Transverse colon (tissue), 4 donors: Measurements from ENCODE around the gene NPTN. TPM values are rescaled to one million over a fixed set of nuclear protein-coding genes. Genes with fewer than 3 reads are reported as not detected.

ENCODE experiments used
- DNase-seq: peaks from one replicate; pipeline ENCODE4 v3.0.0-alpha.2; 2019
- H3K27ac ChIP-seq, 4 donors: fragments of 200-600 bp; sonication (generic); 2 replicates each; pipeline ENCODE4 v1.5.1; 2016 to 2018; ENCODE audit warnings: inconsistent platforms in 4 of 4
- H3K27me3 ChIP-seq: fragments of 200-600 bp; sonication (generic); 2 replicates; pipeline ENCODE4 v1.5.1; 2017; ENCODE audit warnings: inconsistent platforms
- H3K36me3 ChIP-seq, 4 donors: fragments of 200-600 bp; sonication (generic); 2 replicates each; pipeline ENCODE4 v1.5.1; 2017 to 2019; ENCODE audit warnings: inconsistent platforms in 4 of 4
- H3K4me1 ChIP-seq, 4 donors: fragments of 200-600 bp; sonication (generic); 2 replicates each; pipeline ENCODE4 v1.5.1; 2017 to 2020; ENCODE audit warnings: inconsistent platforms in 4 of 4
- H3K4me3 ChIP-seq, 4 donors: fragments of 200-600 bp; sonication (generic); 1 replicate in 1 of 4; 2 replicates in 3 of 4; pipeline versions ENCODE4 v1.5.1 to v1.6.1; 2017 to 2019; ENCODE audit warnings: inconsistent platforms in 4 of 4
- H3K9me3 ChIP-seq, 2 donors: fragments of 200-600 bp; sonication (generic); 2 replicates each; pipeline ENCODE4 v1.5.1; 2017 to 2019; ENCODE audit warnings: inconsistent platforms in 2 of 2
- EP300 ChIP-seq: sonication (generic); formaldehyde crosslinking; IDR thresholded peaks from one replicate; pipeline ENCODE4 v1.6.1; 2017; ENCODE audit warnings: antibody characterized with exemption, low read depth
- POLR2A ChIP-seq: fragments of 450-650 bp; IDR thresholded peaks from one replicate; pipeline ENCODE4 v1.6.1; 2016; ENCODE audit warnings: antibody characterized with exemption, mild to moderate bottlenecking, moderate library complexity
- POLR2AphosphoS5 ChIP-seq, 3 donors: sonication (generic); formaldehyde crosslinking; IDR thresholded peaks; one replicate each; pipeline ENCODE4 v1.6.1; 2016; ENCODE audit warnings: antibody characterized with exemption in 3 of 3
- WGBS, 2 donors: methylation state at CpG; one replicate each; pipeline ENCODE4 v1.1.5; 2018; ENCODE audit warnings: low coverage in 1 of 2; 5-methylcytosine and 5-hydroxymethylcytosine counted together
- in situ Hi-C, 4 donors: fragments of 200-750 bp; cut with MboI; loops; one replicate each; pipeline versions ENCODE4 v1.15.0 to v1.15.1; 2017; ENCODE audit warnings: low sequenced_read_pairs in 3 of 4, low pct_ligation_motif_present in 1 of 4, low pct_unique_long_range_greater_than_20kb in 1 of 4
- intact Hi-C: fragments of 100-400 bp; cut with DNase I; formaldehyde crosslinking; loops from one replicate; pipeline ENCODE4 v1.15.1; 2023; ENCODE audit warnings: low total_unique reads
- total RNA-seq, 4 donors: library from RNA; depleted of rRNA; stranded (reverse); fragments of >200 nt; gene quantifications; one replicate each; pipeline ENCODE4 v1.1.0, GENCODE V29; 2016
- TF ChIP-seq, protein P1 (sequence below), 5 experiments: fragments of 200-600 bp in 3 of 5; fragments of 450-650 bp in 2 of 5; sonication (generic) in 3 of 5; IDR thresholded peaks; 1 replicate in 2 of 5; 2 replicates in 3 of 5; pipeline ENCODE4 v1.5.1; 2016 to 2017; ENCODE audit warnings: antibody characterized with exemption in 5 of 5, inconsistent platforms in 3 of 5, mild to moderate bottlenecking in 2 of 5, moderate library complexity in 1 of 5

NPTN gene
- total RNA-seq, 4 donors from 2014 or later: 77.8 to 187 (median 135) TPM

DNA sequence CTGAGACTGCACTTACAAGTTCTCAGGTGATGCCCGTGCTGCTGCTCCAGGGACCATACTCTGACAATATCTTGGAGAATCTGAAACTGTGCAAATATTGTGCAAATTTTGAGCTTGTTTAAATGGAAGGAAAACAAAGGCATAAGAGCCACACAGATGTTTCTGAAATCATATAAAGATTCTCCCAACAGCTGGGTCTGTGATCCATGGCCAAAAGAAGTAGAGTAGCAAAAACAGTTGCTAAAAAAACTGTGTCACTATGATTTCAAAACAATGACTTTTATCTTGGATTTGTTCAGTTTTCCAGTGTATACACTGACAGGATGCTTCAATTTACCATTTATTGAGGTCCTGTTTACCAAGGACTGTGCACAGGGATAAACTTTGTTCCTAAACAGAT, 25.3 kb downstream of the NPTN start:
- Histone ChIP-seq H3K27ac (peak overlapping the region in 3 of 4 donors; percentile 5 to 28 (median 17)), H3K4me1 (peaks cover 11 to 65% (median 29%) of the 10 kb centered on the region in 4 donors), H3K36me3 (no peaks in the 10 kb centered on the region), H3K27me3 (no peaks in the 10 kb centered on the region), H3K9me3 (no peaks in the 10 kb centered on the region), H3K4me3 (no peak overlapping the region)
- intact Hi-C loops (no loop called here), in situ Hi-C loops (no loop called here)
- no peak for DNase-seq
- TF ChIP-seq, protein P1, sequence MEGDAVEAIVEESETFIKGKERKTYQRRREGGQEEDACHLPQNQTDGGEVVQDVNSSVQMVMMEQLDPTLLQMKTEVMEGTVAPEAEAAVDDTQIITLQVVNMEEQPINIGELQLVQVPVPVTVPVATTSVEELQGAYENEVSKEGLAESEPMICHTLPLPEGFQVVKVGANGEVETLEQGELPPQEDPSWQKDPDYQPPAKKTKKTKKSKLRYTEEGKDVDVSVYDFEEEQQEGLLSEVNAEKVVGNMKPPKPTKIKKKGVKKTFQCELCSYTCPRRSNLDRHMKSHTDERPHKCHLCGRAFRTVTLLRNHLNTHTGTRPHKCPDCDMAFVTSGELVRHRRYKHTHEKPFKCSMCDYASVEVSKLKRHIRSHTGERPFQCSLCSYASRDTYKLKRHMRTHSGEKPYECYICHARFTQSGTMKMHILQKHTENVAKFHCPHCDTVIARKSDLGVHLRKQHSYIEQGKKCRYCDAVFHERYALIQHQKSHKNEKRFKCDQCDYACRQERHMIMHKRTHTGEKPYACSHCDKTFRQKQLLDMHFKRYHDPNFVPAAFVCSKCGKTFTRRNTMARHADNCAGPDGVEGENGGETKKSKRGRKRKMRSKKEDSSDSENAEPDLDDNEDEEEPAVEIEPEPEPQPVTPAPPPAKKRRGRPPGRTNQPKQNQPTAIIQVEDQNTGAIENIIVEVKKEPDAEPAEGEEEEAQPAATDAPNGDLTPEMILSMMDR (IDR thresholded peaks at IDR 0.05): no peak
- TF ChIP-seq POLR2A (no peak), EP300 (no peak), POLR2AphosphoS5 (IDR thresholded peaks at IDR 0.05) (no peak)
- WGBS, 2 donors: 67% methylated on average over 1 of the region's 1 CpG; no CpG with 5 or more reads in 1 of the 2 donors

DNA sequence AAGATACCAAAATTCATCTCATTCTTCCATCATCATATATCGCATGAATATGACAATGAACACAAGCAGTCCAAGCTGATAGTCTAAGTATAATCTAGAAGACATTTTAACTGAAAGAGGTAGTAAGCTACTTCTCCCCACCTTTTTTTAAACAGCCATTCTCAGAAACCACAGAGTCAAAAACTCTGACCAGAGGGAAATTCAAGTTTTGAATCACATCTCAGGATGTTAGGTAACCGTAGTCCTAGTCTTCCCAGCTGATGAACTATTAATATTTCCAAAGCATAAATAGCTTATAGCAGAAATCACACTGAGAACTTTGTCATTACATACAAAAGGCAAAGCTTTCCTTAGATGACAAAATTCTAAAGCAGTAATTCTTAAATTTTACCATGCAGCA, 25.8 kb downstream of the NPTN start:
- intact Hi-C loops (no loop called here), in situ Hi-C loops (no loop called here)
- Histone ChIP-seq H3K9me3 (no peaks in the 10 kb centered on the region), H3K27ac (peak overlapping the region in 1 of 4 donors; percentile 5), H3K36me3 (no peaks in the 10 kb centered on the region), H3K4me3 (no peak overlapping the region), H3K4me1 (peaks cover 15 to 67% (median 34%) of the 10 kb centered on the region in 4 donors), H3K27me3 (no peaks in the 10 kb centered on the region)
- DNase-seq: no peak
- TF ChIP-seq EP300 (no peak), POLR2AphosphoS5 (IDR thresholded peaks at IDR 0.05) (no peak), POLR2A (no peak)
- TF ChIP-seq, protein P1 (IDR thresholded peaks at IDR 0.05): no peak
- 71 to 78% methylated on average over 2 of the region's 2 CpGs for WGBS, 2 donors

DNA sequence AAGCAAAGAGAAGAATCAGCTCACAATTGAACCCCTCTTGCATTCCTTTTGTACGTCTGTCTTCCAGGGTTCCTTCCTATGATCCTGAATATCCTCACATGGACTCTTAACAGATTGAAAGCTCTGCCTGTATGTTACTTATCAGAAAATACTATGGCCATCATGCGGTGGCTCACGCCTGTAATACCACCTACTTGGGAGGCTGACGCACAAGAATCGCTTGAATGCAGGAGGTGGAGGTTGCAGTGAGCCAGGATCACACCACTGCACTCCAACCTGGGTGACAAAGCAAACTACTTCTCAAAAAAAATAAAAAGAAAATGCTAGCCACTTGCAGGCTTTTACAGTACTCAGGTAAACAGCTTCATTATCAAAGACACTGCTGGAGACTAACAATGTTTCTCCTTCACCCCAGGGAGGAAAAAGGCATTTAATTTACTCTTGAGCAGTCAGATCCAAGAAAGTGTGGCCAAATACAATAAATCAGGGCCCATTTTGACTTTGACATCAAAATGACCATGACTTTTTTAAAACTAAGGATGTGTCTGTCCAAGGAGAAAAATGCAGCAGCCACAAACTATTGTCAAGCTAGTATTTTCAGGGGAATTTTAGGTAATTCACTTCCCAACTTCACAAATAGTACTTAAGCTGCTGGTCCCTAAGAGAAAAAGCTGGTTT, 27.3 kb downstream of the NPTN start:
- no peak overlapping the region for H3K4me3 ChIP-seq
- H3K4me1 ChIP-seq: peaks cover 23 to 79% (median 49%) of the 10 kb centered on the region in 4 donors
- DNase-seq: no peak
- H3K27ac ChIP-seq: peak overlapping the region in 2 of 4 donors; percentile 13 to 31
- H3K36me3 ChIP-seq: no peaks in the 10 kb centered on the region
- in situ Hi-C loops: no loop called here
- H3K27me3 ChIP-seq: no peaks in the 10 kb centered on the region
- H3K9me3 ChIP-seq: no peaks in the 10 kb centered on the region
- intact Hi-C loops: no loop called here
- 78 to 90% methylated on average over 1 to 5 of the region's 5 CpGs for WGBS, 2 donors
- no peak for TF ChIP-seq EP300
- TF ChIP-seq, protein P1 (IDR thresholded peaks at IDR 0.05): no peak
- no peak for TF ChIP-seq POLR2A
- no peak for TF ChIP-seq POLR2AphosphoS5 (IDR thresholded peaks at IDR 0.05)

DNA sequence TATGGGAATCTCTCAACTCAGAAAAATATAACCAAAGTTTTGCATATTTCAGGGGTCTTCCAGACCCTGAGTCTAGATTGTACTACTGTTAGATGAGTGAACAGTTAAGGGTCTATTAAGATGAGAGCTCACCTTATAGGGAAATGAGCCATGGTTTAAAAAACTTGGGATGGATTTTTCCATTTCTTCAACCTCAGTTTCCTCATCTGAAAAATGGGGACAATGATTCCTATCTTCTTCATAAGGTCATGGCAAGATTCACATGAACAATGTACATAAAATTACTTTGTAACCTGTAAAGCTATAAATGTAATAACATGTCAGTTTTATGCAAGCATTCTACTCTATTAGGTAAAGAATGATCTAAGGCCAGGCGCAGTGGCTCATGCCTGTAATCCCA, 28.7 kb downstream of the NPTN start:
- TF ChIP-seq EP300 (no peak), POLR2A (no peak), POLR2AphosphoS5 (IDR thresholded peaks at IDR 0.05) (no peak)
- TF ChIP-seq, protein P1 (IDR thresholded peaks at IDR 0.05): no peak
- Histone ChIP-seq H3K9me3 (no peaks in the 10 kb centered on the region), H3K4me3 (no peak overlapping the region), H3K27ac (no peak overlapping the region), H3K36me3 (no peaks in the 10 kb centered on the region), H3K27me3 (no peaks in the 10 kb centered on the region), H3K4me1 (peaks cover 22 to 82% (median 62%) of the 10 kb centered on the region in 4 donors)
- in situ Hi-C loops: no loop called here
- DNase-seq: no peak
- intact Hi-C loops: no loop called here
- 86 to 100% methylated on average over 1 of the region's 1 CpG for WGBS, 2 donors
